Calu3 (cell line): Measurements from ENCODE around the gene LPAR1. TPM values are rescaled to one million over a fixed set of nuclear protein-coding genes. Genes with fewer than 3 reads are reported as not detected.

ENCODE experiments used
- BruUV-seq: library from RNA; stranded (reverse); fragments of 400-500 nt; replicated peaks from 2 replicates; lab custom pipeline; 2021; lab: Mats Ljungman, UMichigan
- CTCF ChIA-PET: fragments of 300-600 bp; sonication (Branson Sonifier 250); formaldehyde crosslinking; loops from one replicate; lab custom pipeline; 2022; ENCODE audit warnings: antibody characterized with exemption; lab: Charles Lee
- DNase-seq: peaks from one replicate; pipeline ENCODE4 v3.0.0; 2022
- H3K27ac Mint-ChIP-seq: one replicate; pipeline ENCODE4 v1.8.0; 2022; ENCODE audit warnings: mixed read lengths; ENCODE audit not compliant: unreplicated experiment
- H3K27me3 Mint-ChIP-seq: one replicate; pipeline ENCODE4 v1.8.0; 2022; ENCODE audit warnings: mixed read lengths; ENCODE audit not compliant: unreplicated experiment
- H3K36me3 Mint-ChIP-seq: one replicate; pipeline ENCODE4 v1.8.0; 2022; ENCODE audit warnings: mild to moderate bottlenecking, moderate library complexity, mixed read lengths; ENCODE audit not compliant: insufficient read depth, unreplicated experiment
- H3K4me1 Mint-ChIP-seq: one replicate; pipeline ENCODE4 v1.8.0; 2022; ENCODE audit warnings: mild to moderate bottlenecking, low read depth, mixed read lengths; ENCODE audit not compliant: unreplicated experiment
- H3K4me3 Mint-ChIP-seq: one replicate; pipeline ENCODE4 v1.8.0; 2022; ENCODE audit warnings: mild to moderate bottlenecking, low read depth, moderate library complexity, mixed read lengths; ENCODE audit not compliant: unreplicated experiment
- H3K9me3 Mint-ChIP-seq: one replicate; pipeline ENCODE4 v1.8.0; 2022; ENCODE audit warnings: low read depth, mixed read lengths; ENCODE audit not compliant: unreplicated experiment
- CTCF ChIP-seq: fragments of 200-600 bp; IDR thresholded peaks from one replicate; pipeline ENCODE4 v1.8.0; 2022; ENCODE audit warnings: antibody characterized with exemption; ENCODE audit not compliant: unreplicated experiment
- intact Hi-C: fragments of 100-400 bp; cut with micrococcal nuclease; formaldehyde crosslinking; loops from one replicate; pipeline ENCODE4 v1.10.0; 2022; ENCODE audit not compliant: unreplicated experiment
- total RNA-seq: library from RNA; stranded (reverse); gene quantifications from 2 replicates; pipeline ENCODE4 v1.2.3, GENCODE V29; 2022

Gene LPAR1
- total RNA-seq, 1 experiment from 2014 or later, result 6.3 TPM

DNA sequence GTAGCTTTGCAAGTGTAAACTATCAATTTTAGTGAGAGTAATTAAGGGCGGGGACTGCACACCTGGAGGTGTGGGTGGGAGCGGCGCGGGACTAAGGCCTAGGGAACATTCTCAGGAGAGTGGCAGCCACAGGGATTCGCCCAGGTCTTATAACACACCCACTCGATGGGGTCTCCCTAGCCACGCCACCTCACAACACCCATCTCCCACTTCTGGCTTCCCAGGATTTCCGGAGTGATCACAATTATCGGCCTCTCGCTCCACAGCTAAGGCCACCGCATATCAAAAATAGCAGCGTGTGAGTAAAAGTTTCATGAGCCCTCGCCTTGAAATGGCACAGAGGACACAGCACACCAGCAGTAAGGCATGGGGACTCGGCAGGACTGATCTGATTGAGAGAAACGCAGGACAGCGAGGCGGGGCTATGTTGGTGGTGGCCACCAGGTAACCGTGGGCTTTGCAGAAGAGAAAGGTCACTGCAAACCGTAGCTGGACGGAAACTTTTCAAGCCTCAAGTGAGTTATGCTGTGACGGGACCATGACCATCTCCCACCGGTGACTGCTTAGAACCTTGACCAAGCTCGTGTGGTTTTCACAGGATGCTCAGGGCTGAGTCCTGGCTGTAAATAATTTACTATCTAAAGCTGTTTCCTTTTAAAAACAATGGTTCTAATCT, 1.1 kb upstream of the LPAR1 start:
- Mint-ChIP-seq H3K27me3 (no peaks in the 10 kb centered on the region), H3K4me3 (peak overlapping the region; percentile 78), H3K9me3 (no peaks in the 10 kb centered on the region), H3K4me1 (peaks cover 21% of the 10 kb centered on the region), H3K27ac (peak overlapping the region; percentile 91), H3K36me3 (peaks cover 30% of the 10 kb centered on the region)
- intact Hi-C loops, result loop anchor here (2.0 to 5.0 kb wide), 3 partner anchors 62 to 402 kb away; no protein-coding TSS in a partner anchor
- TF ChIP-seq CTCF, result no peak
- no TSS peak for BruUV-seq
- CTCF ChIA-PET, result interaction anchor here (0.5 to 0.6 kb wide), 4 partner anchors 78 to 1385 kb away, joined by 3 to 5 read pairs (median 4); no protein-coding TSS in a partner anchor
- peak; percentile 21 for DNase-seq

- BruUV-seq, result no TSS peak
- Mint-ChIP-seq H3K27me3 (no peaks in the 10 kb centered on the region), H3K27ac (peak overlapping the region; percentile 42), H3K4me3 (peak overlapping the region; percentile 78), H3K4me1 (peaks cover 21% of the 10 kb centered on the region), H3K9me3 (no peaks in the 10 kb centered on the region), H3K36me3 (peaks cover 30% of the 10 kb centered on the region)
- intact Hi-C loops, result loop anchor here (2.0 to 5.0 kb wide), 3 partner anchors 61 to 401 kb away; no protein-coding TSS in a partner anchor
- CTCF ChIA-PET, result no interaction called here
- DNase-seq, result peak; percentile 56
- TF ChIP-seq CTCF, result no peak
Measured at GRCh38 chr9:111037708-111038330, 451 bp downstream of the LPAR1 start.

DNA sequence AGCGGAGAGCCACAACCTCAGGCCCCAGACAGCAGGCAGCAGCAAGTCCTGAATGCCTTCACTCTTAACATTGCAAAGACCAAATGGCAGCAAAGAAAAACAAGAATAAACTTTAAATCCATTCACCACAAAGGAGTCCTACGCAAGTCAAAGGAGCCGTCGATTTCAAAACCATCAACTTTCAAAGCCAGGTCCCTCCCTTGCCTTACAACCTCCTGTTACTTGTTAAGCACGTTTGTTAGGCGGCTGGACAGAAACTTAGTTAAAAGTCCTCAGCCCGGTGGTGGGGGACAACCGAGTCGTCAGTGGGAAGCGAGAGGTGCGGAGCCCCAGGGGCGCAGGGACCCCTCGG, 938 bp downstream of the LPAR1 start:
- CTCF ChIA-PET, result interaction anchor here (1.4 kb wide), 1 partner anchor 16 kb away, joined by 4 read pairs; no protein-coding TSS in a partner anchor
- Mint-ChIP-seq H3K4me1 (peaks cover 21% of the 10 kb centered on the region), H3K27ac (peak overlapping the region; percentile 42), H3K4me3 (peak overlapping the region; percentile 78), H3K9me3 (no peaks in the 10 kb centered on the region), H3K27me3 (no peaks in the 10 kb centered on the region), H3K36me3 (peaks cover 30% of the 10 kb centered on the region)
- TF ChIP-seq CTCF, result no peak
- BruUV-seq, result no TSS peak
- DNase-seq, result no peak
- intact Hi-C loops, result loop anchor here (5.0 kb wide), 2 partner anchors 60 to 400 kb away; no protein-coding TSS in a partner anchor

GRCh38 chr9:111036946-111037345, 1.3 kb downstream of the LPAR1 start:
- peaks cover 30% of the 10 kb centered on the region for H3K36me3 Mint-ChIP-seq
- no peaks in the 10 kb centered on the region for H3K27me3 Mint-ChIP-seq
- DNase-seq, result no peak
- intact Hi-C loops, result loop anchor here (5.0 kb wide), 2 partner anchors 60 to 400 kb away; no protein-coding TSS in a partner anchor
- H3K4me3 Mint-ChIP-seq, result peak overlapping the region; percentile 78
- H3K9me3 Mint-ChIP-seq, result no peaks in the 10 kb centered on the region
- CTCF ChIA-PET, result interaction anchor here (0.6 to 1.4 kb wide), 3 partner anchors 16 to 755 kb away, joined by 3 to 4 read pairs (median 4); no protein-coding TSS in a partner anchor
- no peak for TF ChIP-seq CTCF
- peaks cover 21% of the 10 kb centered on the region for H3K4me1 Mint-ChIP-seq
- TSS peak; percentile 46 for BruUV-seq
- peak overlapping the region; percentile 42 for H3K27ac Mint-ChIP-seq
